Measurements from ENCODE around the gene HORMAD1.
"Not testable (repeated sequence)": the region's sequence is repeated elsewhere in the genome, so short reads cannot be mapped to it uniquely, and the experiment has no call there.

Gene HORMAD1

DNA sequence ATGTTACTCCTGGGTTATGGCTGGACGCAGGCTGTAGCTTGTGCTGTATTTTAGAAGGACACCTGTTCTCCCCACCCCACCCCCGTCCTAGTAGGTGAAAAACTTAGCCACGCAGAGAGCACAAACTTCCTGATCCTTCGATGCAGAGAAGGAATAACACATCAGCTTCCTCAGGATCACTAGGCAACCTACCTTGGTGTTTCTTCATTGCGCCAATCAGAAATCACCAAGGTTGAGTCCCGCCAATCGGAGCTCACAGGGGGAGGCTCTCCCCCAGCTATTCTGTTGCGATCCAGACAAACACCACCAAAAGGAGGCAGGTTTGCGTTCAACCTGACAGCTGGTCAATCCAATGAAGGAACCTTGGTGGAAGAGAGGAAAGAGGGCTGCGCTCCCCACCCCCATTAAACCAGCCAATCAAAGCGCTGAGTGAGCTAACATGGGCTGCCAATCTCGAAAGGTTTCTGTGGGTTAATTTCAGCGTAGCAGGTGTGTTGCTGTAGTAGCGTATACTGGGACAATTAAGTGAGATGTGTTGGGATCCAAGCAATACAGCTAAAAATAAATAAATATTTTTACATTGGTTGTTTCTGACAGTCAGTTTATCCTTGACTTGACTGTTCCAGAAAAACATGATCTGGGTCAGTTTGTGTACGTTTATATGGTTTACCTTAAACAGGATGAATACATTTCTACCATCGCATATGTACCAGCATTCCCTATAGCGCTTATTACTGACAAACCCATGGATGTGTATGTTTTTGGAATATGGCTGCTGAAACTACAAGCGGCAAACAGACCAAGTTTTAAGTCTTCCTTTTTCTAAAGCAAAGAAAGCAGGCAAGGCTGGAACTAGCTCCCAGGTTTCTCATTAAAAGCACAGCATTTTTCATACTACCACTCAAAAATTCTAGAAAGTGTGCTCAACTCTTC, 23.4 kb downstream of the HORMAD1 start, which contains the start of gene GOLPH3L:
Gene GOLPH3L (minus strand): TSS at position 160 of the 933 bp plus-strand sequence. CDS start 2,316 bp downstream, outside the sequence.
- peak; percentile 66 to 96 (median 81) for DNase-seq

DNA sequence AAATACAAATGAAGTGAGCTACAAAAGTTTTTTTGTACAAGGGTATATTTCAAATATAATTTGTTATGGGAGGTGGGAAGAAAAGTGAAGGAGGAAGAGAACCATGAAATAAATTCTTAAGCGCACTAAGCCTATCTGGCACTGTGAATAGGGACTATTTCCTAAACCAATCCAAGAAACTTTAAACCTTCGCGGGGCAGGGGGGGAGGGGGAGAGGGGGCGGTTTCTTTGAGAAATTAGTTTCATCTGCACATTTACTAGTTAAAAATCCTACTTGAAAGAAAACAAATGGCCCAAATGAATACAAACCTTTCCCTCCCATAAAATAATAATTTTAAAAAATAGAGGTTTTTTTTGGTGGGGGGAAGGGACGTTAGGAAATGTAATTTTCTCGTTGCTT, 24.1 kb downstream of the HORMAD1 start:
- no peak for DNase-seq

DNA sequence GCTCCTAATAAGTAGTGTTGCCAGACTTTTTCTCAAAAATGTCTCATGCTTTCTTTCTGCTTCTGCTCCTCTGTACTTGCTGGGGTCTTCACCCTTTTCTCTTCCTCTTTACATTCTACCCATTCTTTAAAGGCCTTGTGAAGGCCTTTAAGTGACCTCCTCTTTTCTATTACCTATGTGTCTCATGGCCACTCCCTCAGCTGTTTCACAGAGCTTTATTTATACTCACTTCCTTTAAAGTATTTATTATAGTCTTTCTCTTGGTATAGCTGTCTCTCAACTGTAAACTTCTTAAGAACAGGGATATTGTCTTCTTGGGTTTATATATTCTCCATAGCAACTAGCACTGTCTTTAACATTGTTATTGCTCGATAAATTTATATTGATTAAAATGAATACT, 24.5 kb downstream of the HORMAD1 start:
- no peak for DNase-seq

DNA sequence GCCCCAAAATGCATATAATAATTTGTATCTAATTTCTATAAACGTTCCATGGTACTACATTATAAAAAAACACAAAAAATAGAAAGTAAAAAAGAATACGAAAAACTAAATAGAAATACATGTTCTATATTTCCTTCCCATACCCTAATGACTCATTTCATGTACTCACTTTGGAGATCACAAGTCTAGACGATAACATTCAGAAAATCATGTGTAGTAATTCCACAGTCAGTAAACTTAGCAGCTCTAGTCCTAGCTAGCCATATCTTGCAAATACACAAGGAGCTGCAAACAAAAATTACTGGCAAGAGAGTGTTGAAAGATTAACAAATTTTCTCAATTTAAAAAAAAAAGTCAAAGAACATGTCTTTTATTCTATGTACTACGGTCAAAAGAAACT, 25.1 kb downstream of the HORMAD1 start:
- DNase-seq, result no peak

DNA sequence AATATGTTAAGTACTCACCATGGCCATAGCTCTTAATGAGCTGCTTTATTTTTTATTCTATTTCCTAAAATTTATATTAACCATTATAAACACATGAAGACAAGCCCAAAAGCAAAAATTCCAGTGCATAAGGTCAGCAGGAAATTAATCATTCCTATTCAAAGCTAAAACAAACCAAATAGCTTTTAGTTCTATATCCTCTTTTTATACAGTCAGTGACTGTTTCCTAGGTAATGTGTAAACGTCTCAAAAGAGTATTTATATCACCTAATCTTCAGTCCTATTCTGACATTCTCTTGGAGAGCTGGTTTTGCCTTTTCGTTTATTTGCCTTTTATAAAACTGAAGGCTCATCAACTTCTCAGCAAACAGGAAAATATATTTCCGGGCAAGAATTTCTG, 28.0 kb downstream of the HORMAD1 start:
- no peak for DNase-seq

DNA sequence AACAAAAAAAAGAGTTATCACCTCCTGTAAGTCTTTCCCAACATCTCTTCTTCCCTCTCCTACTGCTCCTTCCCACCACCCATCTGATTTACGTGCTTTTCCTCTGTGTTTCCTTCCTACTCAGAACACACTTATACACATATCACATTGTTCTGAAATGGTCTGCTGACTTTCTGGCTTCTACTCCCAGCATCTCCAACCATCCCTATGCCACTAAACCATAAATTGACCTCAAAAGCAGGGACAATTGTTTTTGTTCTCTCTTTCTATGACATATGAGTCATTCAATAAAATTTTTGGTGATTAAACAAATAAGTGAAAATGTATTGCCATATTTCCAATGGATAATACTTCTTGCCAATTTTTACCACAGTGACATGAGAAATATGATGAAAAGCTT, 31.9 kb downstream of the HORMAD1 start:
- no peak for DNase-seq

DNA sequence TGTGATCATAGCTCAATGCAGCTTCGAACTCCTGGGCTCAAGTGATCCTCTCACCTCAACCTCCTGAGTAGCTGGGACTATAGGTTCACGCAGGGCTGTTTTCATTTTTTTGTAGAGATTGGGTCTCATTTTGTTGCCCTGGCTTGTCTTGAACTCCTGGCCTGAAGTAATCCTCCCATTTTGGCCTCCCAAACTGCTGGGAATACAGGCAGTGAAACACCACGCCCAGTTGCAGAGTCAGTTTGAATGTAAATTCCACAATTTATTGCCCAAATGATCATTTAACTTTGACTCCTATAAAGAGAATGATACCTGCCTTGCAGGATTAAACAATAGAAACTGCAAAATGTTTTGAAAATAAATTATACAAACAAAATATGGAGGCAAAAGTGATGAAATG, 34.4 kb downstream of the HORMAD1 start:
- no peak for DNase-seq

DNA sequence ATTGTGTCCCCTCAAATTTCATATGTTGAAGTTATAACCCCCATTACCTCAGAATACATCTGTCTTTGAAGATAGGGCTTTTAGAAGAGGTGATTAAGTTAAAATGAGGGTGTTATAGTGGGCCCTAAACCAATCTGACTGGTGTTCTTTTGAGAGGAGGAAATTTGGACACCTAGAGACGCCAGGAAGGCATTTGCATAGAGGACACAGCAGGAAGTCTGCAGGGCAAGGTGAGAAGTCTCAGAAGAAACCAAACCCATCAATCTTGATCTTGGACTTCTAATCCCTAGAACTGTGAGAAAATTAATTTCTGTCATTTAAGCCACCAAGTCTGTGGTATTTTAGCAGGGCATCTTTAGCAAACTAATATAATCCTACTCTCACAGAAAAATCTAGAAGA, 36.8 kb downstream of the HORMAD1 start:
- DNase-seq, result no peak

DNA sequence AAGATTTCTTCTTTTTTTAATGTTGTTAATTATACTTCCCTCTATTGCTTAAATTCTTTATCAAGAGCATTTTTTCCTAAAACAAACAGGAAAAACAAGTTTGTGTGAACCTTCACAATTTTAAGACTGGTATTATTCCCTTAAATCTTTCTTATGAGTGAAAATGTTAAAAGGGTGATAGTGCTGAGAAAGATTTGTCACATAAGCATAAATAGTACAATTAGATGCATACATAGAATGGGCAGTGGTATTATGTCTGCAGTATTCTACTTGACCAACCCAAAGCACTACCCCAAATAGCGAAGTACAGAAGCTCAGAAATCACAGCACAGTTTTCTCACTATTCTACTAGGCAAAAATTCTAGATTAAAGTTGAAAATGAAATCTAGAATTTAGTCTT, 41.7 kb downstream of the HORMAD1 start:
- no peak for DNase-seq

DNA sequence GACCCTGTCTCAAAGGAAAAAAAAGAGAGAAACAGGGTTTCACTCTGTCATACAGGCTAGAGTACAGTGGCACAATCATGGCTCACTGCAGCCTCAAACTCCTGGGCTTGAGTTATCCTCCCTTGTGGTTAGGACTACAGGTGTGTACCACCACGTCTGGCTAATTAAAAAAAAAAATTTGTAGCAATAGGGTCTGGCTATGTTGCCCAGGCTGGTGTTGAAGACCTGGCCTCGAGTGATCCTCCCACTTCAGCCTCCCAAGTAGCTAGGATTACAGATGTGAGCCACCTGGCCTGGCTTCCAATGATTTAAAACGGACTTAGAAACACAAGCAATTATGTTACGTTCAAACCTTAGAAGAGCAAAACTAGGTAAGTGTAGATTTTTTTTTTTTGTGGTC, 45.8 kb downstream of the HORMAD1 start:
- DNase-seq, result no peak

DNA sequence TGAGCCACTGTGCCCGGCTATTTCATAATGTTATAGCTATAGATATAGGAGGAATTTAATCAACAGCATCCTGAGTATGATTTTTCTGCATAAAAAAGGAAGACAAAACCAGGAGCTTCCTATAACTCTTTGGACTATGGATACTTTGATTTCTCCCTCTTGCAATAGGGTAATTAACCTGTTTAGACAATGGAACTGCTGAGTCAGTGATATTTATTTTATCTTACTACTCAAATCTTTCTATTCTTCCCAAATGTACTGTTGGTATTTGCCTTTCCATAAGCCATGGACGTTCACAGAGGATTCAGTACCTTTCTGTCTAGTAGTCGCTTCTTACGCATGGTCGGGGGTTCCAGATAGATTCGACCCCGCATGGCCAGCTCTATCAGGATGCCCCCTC, 57.4 kb downstream of the HORMAD1 start:
- DNase-seq, result no peak

DNA sequence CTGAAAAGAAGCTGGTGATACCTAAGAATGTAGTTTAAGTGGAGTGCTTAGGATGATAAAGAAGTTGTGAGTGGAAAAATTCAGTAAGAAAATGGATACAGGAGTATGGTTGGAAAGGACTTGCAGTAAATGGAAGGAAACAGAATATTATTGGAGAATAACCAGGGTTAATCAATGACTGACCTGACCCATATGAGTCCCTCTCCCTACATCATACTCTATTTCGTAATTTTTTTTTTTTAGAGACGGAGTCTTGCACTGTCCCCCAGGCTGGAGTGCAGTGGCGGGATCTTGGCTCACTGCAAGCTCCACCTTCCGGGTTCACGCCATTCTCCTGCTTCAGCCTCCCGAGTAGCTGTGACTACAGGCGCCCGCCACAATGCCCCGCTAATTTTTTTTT, 57.9 kb downstream of the HORMAD1 start:
- no peak for DNase-seq

DNA sequence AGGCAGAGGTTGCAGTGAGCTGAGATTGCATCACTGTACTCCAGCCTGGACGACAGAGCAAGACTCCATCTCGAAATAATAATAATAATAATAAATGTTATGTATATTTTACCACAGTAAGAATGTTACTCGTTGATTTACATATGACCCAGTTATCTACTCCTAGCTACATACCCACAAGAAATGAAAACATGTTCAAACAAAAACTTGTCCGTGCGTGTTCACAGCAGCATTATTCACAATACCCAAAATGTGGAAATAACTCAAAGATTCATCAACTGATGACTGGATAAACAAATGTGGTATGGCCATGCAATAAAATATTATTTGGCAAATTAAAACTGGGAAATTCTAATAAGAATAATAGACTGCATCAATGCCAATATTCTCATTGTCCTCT, 59.5 kb downstream of the HORMAD1 start:
- DNase-seq, result no peak

DNA sequence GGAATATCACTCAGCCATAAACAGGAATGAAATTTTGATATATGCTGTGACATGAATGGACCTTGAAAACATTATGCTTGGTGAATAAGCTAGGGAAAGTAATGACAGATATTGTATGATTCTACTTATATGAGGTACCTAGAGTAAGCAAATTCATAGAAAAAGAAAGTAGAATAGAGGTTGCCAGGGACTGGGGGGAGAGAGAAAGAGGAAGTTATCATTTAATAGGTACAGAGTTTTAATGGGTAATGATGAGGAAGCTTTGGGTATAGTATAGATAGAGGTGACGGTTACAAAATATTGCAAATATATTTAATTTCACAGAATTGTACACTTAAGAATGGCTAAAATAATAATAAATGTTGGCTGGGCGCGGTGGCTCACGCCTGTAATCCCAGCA, 60.1 kb downstream of the HORMAD1 start:
- no peak for DNase-seq

DNA sequence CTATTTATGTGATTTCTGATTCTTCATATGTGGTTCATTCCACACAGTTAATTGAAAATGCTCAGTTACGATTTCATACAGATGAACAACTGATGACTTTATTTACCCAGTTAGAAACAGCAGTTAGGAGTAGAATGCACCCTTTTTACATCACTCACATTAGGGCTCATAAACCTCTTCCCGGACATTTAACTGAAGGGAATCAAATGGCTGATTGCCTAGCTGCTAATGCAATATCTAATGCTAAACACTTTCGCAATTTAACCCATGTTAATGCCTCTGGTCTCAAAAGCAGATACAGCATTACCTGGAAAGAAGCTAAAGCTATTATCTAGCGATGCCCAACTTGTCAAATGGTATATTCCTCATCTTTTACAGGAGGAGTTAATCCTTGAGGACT, 63.6 kb downstream of the HORMAD1 start:
- not testable (repeated sequence) for DNase-seq

DNA sequence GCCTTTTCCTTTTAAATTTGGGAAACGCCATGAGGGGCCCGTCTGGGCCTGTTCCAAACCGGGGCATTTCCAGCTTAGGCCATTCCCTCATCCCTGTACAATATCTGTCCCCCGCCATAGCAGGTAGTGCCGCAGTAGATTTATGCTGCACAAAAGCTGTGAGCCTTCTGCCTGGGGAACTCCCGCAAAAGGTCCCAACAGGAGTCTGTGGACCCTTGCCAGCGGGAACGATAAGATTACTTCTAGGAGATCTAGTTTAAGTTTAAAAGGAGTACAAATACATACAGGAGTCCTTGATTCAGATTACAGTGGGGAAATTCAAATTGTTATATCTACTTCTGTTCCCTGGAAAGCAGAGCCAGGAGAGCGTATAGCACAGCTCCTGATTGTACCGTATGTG, 66.1 kb downstream of the HORMAD1 start:
- DNase-seq, result not testable (repeated sequence)

DNA sequence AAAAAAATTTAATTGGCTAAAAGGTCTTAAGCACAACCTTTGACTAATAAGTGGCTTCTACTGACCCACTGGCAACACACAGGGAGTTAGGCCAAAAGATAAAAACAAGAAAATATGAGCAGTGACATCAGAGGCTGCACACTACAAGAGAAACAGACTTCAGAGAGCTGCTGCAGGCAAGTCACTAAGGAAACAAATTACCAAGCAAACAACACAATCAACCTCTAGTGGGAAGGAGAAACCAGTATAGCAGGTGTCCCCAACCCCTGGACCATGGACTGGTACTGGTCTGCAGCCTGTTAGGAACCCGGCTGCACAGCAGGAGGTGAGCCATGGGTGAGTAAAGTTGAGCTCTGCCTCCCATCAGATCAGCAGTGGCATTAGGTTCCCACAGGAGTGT, 70.5 kb downstream of the HORMAD1 start:
- no peak for DNase-seq

DNA sequence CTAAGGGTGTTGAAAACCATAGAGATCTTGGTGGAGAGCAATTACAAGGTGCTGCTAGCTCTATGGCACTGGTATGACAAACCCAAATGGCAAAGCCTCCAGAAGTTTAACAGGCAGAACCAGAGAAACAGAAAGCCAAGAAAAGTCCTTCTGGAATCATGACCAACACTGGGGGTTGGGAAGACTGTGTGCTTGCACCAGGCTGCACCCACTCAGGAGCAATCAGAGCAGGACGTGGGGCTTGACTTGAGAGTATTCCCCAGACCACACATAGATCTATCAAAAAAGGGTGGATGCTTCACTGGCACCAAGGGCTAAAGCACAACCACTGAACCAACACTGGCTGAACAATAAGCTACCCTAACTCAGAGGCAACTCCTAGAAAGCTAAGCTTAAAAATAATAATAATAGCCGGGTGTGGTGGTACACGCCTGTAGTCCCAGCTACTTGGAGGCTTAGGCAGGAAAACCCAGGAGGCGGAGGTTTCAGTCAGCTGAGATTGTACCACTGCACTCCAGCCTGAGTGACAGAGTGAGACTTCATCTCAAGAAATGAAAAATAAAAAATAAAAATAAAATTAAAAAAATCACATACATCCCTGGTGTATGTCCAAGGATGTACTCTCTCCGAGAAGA, 71.1 kb downstream of the HORMAD1 start:
- DNase-seq, result no peak

Data from T-helper 1 cell (primary cell).